WERI-Rb-1 (cell line): Measurements from ENCODE around the gene COL8A1.

Source experiments
- DNase-seq: peaks from one replicate; pipeline ENCODE4 v3.0.0-alpha.2; 2020
- H3K27ac ChIP-seq: fragments of 250-450 bp; sonication (Bioruptor Pico); 2 replicates; pipeline ENCODE4 v1.5.1; 2020; ENCODE audit warnings: mild to moderate bottlenecking, moderate library complexity
- H3K27me3 ChIP-seq: fragments of 250-450 bp; sonication (Bioruptor Pico); 2 replicates; pipeline ENCODE4 v1.5.1; 2021; ENCODE audit warnings: mild to moderate bottlenecking, low read depth, moderate library complexity; ENCODE audit not compliant: insufficient read depth, severe bottlenecking
- H3K36me3 ChIP-seq: fragments of 250-450 bp; sonication (Bioruptor Pico); 2 replicates; pipeline ENCODE4 v1.5.1; 2020; ENCODE audit warnings: mild to moderate bottlenecking, moderate library complexity
- H3K4me3 ChIP-seq: 2 replicates; pipeline ENCODE4 v1.5.1; 2011; ENCODE audit warnings: low read depth, mild to moderate bottlenecking, control low read depth, low read length
- H3K9me3 ChIP-seq: fragments of 250-450 bp; sonication (Bioruptor Pico); 2 replicates; pipeline ENCODE4 v1.5.1; 2021; ENCODE audit warnings: mild to moderate bottlenecking, moderate library complexity; ENCODE audit not compliant: severe bottlenecking
- TF ChIP-seq, protein P1 (sequence below): IDR thresholded peaks from 2 replicates; pipeline ENCODE4 v1.5.1; 2011; ENCODE audit warnings: low read depth, mild to moderate bottlenecking, control low read depth, inconsistent platforms, low read length

COL8A1 gene

DNA sequence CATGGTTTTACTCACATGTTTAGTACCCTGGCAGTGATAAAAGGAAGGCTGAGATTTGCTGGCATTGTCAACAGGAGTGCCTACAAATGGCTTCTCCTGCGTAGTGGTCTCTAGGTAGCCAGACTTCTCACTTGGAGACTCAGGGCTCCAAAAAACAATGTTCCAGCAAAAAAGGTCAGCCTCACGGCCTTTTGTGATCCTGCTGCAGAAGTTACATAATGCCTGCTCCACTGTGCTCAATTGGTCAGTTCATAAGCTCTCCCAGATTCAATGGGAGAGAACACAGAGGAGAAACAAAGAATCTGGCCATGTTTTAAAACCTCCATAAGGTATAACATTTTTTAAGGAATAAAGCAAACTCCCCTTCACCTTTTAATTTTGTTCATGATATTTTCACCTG, 103.2 kb downstream of the COL8A1 start:
- DNase-seq: no peak
- H3K9me3 ChIP-seq: peaks cover 2% of the 10 kb centered on the region

DNA sequence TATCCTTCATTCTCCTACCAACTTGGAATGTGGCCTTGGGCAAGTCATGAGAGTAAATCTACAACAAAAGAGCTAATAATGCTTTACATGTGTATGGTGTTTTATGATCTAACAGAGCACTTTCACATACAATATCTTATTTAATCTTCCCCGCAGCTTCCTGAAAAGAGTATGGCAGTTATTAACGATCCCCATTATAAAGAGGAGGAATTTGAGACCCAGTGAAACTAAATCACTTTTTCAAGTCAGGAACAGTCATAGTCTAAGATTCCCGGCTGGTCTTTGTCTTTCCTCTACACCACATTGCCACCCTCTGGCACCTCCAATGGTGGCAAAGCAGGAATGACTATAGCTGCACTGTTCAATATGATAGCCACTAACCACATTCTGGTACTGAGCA, 109.5 kb downstream of the COL8A1 start:
- Histone ChIP-seq H3K36me3 (no peaks in the 10 kb centered on the region), H3K27ac (no peak overlapping the region)
- peak; percentile 43 for DNase-seq

More for the DNA sequence above, 103.2 kb downstream of the COL8A1 start:
- Histone ChIP-seq H3K27ac (no peak overlapping the region), H3K27me3 (no peaks in the 10 kb centered on the region), H3K4me3 (no peak overlapping the region), H3K36me3 (no peaks in the 10 kb centered on the region)
- TF ChIP-seq, protein P1, sequence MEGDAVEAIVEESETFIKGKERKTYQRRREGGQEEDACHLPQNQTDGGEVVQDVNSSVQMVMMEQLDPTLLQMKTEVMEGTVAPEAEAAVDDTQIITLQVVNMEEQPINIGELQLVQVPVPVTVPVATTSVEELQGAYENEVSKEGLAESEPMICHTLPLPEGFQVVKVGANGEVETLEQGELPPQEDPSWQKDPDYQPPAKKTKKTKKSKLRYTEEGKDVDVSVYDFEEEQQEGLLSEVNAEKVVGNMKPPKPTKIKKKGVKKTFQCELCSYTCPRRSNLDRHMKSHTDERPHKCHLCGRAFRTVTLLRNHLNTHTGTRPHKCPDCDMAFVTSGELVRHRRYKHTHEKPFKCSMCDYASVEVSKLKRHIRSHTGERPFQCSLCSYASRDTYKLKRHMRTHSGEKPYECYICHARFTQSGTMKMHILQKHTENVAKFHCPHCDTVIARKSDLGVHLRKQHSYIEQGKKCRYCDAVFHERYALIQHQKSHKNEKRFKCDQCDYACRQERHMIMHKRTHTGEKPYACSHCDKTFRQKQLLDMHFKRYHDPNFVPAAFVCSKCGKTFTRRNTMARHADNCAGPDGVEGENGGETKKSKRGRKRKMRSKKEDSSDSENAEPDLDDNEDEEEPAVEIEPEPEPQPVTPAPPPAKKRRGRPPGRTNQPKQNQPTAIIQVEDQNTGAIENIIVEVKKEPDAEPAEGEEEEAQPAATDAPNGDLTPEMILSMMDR: no peak

GRCh38 chr3:99751649-99752048, 113.3 kb downstream of the COL8A1 start:
- no peak overlapping the region for H3K27ac ChIP-seq
- H3K27me3 ChIP-seq: no peaks in the 10 kb centered on the region
- no peaks in the 10 kb centered on the region for H3K9me3 ChIP-seq
- H3K36me3 ChIP-seq: no peaks in the 10 kb centered on the region
- TF ChIP-seq, protein P1: no peak
- H3K4me3 ChIP-seq: no peak overlapping the region
- DNase-seq: no peak

More for the DNA sequence above, 109.5 kb downstream of the COL8A1 start:
- Histone ChIP-seq H3K4me3 (no peak overlapping the region), H3K27me3 (no peaks in the 10 kb centered on the region), H3K9me3 (no peaks in the 10 kb centered on the region)
- TF ChIP-seq, protein P1: peak; percentile 41

DNA sequence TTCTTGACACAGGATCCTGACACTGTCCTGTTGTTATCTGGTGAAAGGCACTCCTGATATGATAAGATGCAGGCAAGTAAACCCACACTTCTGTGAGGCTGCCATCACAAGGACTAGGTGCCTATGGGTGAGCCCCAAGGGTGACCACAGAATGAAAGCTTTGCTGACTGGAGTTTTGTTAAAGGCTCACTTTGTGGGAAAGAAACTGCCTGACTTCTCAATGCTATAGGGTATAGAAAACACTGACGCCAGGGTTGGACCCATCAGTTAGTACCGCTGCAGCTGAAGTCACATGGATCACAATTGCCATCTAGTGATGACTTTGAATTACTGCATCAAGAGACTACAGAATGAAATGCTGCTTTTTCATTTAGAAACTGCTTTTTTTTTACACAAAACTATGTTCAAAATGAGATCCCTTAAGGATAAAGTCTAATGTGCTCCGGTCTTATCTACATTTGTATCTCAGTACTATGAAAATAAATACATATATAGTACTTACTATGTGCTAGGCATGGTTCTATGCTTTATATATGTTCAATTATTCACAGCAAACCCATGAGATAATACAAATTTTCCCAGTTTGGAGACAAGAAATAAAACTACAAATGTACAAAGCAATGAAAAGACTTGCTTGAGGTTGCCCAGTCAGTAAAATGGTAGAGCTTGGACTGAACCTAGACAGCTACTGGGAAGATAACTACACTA, 115.0 kb downstream of the COL8A1 start:
- peak; percentile 27 for DNase-seq
- TF ChIP-seq, protein P1: peak; percentile 70
- Histone ChIP-seq H3K36me3 (no peaks in the 10 kb centered on the region), H3K27ac (no peak overlapping the region), H3K27me3 (no peaks in the 10 kb centered on the region), H3K4me3 (no peak overlapping the region), H3K9me3 (no peaks in the 10 kb centered on the region)

DNA sequence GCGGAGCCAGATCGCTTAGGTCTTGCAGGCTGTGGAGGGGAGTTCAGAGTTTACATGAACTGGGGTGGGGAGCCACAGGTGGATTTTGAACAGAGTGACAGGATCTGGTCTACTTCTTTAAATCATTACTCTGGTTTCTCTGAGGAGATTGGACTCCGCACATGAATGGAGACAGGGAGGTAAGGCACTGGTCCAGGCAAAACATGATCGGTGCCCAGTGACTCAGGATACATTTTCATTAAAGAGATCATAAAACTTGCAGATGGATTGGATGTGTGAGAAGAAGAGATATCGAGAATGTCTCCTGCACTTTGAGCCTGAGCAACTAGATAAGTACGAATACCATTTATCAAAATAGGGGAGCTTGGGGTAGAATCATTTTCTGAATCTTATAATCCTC, 117.4 kb downstream of the COL8A1 start:
- no peaks in the 10 kb centered on the region for H3K9me3 ChIP-seq
- no peak overlapping the region for H3K4me3 ChIP-seq
- H3K27me3 ChIP-seq: no peaks in the 10 kb centered on the region
- TF ChIP-seq, protein P1: no peak
- H3K36me3 ChIP-seq: no peaks in the 10 kb centered on the region
- no peak for DNase-seq
- H3K27ac ChIP-seq: no peak overlapping the region

DNA sequence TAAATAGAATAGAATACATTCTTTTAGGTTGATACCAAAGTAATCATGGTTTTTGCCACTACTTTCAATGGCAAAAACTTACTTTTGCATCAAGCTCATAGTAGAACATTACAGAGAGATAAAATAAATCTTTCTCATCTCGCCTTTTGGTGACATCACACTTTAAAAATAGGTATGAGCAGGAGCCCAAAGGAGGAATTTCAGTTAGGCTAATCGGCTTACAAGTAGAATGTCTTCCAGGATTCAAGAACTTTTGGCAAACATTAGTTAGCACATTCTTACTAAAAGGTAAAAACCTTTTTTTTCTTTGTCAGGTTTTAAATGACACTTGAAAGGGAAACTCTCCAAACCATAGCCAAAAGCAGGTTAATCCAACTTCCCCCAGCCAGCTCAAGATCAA, 119.6 kb downstream of the COL8A1 start:
- Histone ChIP-seq H3K27ac (no peak overlapping the region), H3K4me3 (no peak overlapping the region), H3K9me3 (no peaks in the 10 kb centered on the region), H3K36me3 (no peaks in the 10 kb centered on the region), H3K27me3 (no peaks in the 10 kb centered on the region)
- TF ChIP-seq, protein P1: no peak
- DNase-seq: no peak
